GM23338 (cell line): ENCODE measurements around the gene RPS17.

ENCODE experiments used
- CREB1 ChIP-seq: fragments of 250-450 bp; sonication (Bioruptor Pico); IDR thresholded peaks from 2 replicates; pipeline ENCODE4 v1.5.0; 2020; ENCODE audit warnings: low read depth, mild to moderate bottlenecking, moderate library complexity
- EZH2 ChIP-seq: fragments of 200-600 bp; sonication (generic); IDR thresholded peaks from one replicate; pipeline ENCODE4 v1.8.0; 2017; ENCODE audit warnings: antibody characterized with exemption, mild to moderate bottlenecking, low read depth; ENCODE audit not compliant: unreplicated experiment
- EZH2phosphoT487 ChIP-seq: fragments of 200-600 bp; sonication (generic); IDR thresholded peaks from one replicate; pipeline ENCODE4 v1.8.1; 2018; ENCODE audit warnings: antibody characterized with exemption; ENCODE audit not compliant: unreplicated experiment
- JUNB ChIP-seq: IDR thresholded peaks from one replicate; pipeline ENCODE4 v1.6.1; 2016; ENCODE audit warnings: antibody characterized with exemption; ENCODE audit not compliant: unreplicated experiment
- NANOG ChIP-seq: IDR thresholded peaks from 2 replicates; pipeline ENCODE4 v1.6.1; 2016; ENCODE audit warnings: antibody characterized with exemption, borderline replicate concordance
- POLR2AphosphoS5 ChIP-seq: IDR thresholded peaks from 2 replicates; pipeline ENCODE4 v1.6.1; 2016; ENCODE audit warnings: antibody characterized with exemption, low read depth
- ZNF331 ChIP-seq: fragments of 250-450 bp; sonication (Bioruptor Pico); IDR thresholded peaks from 2 replicates; pipeline ENCODE4 v1.5.0; 2020; ENCODE audit warnings: low read depth, mild to moderate bottlenecking, moderate library complexity
- TF ChIP-seq, protein P1 (sequence below), 2 experiments: fragments of 200-600 bp in 1 of 2; sonication (generic) in 1 of 2; conservative IDR thresholded peaks; 2 replicates each; pipeline versions ENCODE4 v1.5.1 to v1.6.1; 2016 to 2017; ENCODE audit warnings: antibody characterized with exemption in 2 of 2, low read depth in 2 of 2, mild to moderate bottlenecking in 2 of 2, moderate library complexity in 1 of 2
- TF ChIP-seq, protein P2 (sequence below): IDR thresholded peaks from one replicate; pipeline ENCODE4 v1.6.1; 2018; ENCODE audit warnings: antibody characterized with exemption; ENCODE audit not compliant: unreplicated experiment

DNA sequence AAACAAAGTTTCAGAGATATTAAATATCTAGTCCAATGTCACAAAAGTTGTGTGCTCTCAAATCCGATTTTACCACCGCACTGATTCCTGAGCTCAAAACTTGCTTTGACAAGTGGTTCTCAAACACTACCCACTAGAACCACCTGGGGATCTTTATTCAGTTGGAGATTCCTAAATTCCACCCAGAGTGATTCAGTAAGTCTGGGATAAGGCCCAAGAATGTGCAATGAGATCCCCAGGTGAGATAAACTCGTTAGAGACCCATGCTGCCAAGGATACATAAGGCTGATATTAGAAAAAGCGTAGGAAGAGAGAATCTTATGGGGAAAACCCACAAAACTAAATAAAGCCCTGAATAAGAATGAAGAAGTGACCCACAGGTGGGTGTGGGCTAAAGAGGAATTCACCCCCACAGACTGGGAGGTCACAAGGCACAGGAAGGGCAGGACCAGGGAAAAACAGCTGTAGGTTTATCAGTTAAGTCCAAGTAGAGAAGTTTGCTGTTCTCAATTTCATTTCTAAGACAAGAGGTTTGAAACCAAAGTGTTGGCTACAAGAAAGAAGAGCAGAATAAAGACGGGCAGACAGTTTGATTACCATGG is 11.5 kb upstream of the RPS17 start:
- TF ChIP-seq, protein P1, sequence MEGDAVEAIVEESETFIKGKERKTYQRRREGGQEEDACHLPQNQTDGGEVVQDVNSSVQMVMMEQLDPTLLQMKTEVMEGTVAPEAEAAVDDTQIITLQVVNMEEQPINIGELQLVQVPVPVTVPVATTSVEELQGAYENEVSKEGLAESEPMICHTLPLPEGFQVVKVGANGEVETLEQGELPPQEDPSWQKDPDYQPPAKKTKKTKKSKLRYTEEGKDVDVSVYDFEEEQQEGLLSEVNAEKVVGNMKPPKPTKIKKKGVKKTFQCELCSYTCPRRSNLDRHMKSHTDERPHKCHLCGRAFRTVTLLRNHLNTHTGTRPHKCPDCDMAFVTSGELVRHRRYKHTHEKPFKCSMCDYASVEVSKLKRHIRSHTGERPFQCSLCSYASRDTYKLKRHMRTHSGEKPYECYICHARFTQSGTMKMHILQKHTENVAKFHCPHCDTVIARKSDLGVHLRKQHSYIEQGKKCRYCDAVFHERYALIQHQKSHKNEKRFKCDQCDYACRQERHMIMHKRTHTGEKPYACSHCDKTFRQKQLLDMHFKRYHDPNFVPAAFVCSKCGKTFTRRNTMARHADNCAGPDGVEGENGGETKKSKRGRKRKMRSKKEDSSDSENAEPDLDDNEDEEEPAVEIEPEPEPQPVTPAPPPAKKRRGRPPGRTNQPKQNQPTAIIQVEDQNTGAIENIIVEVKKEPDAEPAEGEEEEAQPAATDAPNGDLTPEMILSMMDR (conservative IDR thresholded peaks at IDR 0.05; ENCODE audit: low read depth in 2 of 2), result no peak
- TF ChIP-seq NANOG (no peak), JUNB (no peak), EZH2 (no peak), ZNF331 (CRISPR knock-in tag) (no peak), POLR2AphosphoS5 (no peak), EZH2phosphoT487 (no peak), CREB1 (no peak)
- TF ChIP-seq, protein P2, sequence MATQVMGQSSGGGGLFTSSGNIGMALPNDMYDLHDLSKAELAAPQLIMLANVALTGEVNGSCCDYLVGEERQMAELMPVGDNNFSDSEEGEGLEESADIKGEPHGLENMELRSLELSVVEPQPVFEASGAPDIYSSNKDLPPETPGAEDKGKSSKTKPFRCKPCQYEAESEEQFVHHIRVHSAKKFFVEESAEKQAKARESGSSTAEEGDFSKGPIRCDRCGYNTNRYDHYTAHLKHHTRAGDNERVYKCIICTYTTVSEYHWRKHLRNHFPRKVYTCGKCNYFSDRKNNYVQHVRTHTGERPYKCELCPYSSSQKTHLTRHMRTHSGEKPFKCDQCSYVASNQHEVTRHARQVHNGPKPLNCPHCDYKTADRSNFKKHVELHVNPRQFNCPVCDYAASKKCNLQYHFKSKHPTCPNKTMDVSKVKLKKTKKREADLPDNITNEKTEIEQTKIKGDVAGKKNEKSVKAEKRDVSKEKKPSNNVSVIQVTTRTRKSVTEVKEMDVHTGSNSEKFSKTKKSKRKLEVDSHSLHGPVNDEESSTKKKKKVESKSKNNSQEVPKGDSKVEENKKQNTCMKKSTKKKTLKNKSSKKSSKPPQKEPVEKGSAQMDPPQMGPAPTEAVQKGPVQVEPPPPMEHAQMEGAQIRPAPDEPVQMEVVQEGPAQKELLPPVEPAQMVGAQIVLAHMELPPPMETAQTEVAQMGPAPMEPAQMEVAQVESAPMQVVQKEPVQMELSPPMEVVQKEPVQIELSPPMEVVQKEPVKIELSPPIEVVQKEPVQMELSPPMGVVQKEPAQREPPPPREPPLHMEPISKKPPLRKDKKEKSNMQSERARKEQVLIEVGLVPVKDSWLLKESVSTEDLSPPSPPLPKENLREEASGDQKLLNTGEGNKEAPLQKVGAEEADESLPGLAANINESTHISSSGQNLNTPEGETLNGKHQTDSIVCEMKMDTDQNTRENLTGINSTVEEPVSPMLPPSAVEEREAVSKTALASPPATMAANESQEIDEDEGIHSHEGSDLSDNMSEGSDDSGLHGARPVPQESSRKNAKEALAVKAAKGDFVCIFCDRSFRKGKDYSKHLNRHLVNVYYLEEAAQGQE, result no peak
